Tibial nerve (tissue), 4 donors: Measurements from ENCODE around the gene AHCYL2. TPM values are rescaled to one million over a fixed set of nuclear protein-coding genes. Genes with fewer than 3 reads are reported as not detected.

ENCODE experiments used
- DNase-seq, 2 donors: peaks; one replicate each; pipeline ENCODE4 v3.0.0-alpha.2; 2019; ENCODE audit warnings: low spot score in 2 of 2
- H3K27ac ChIP-seq, 4 donors: fragments of 200-600 bp; sonication (generic) in 3 of 4; one replicate each; pipeline ENCODE4 v1.5.1; 2017 to 2019; ENCODE audit warnings: mild to moderate bottlenecking in 1 of 4
- H3K27me3 ChIP-seq, 2 donors: fragments of 200-600 bp; sonication (generic) in 1 of 2; one replicate each; pipeline versions ENCODE4 v1.5.1 to v1.6.0; 2017 to 2019
- H3K36me3 ChIP-seq, 3 donors: fragments of 200-600 bp; sonication (generic); one replicate each; pipeline ENCODE4 v1.5.1; 2018 to 2019
- H3K4me1 ChIP-seq, 4 donors: fragments of 200-600 bp; sonication (generic) in 3 of 4; one replicate each; pipeline ENCODE4 v1.5.1; 2017 to 2019
- H3K4me3 ChIP-seq, 4 donors: fragments of 200-600 bp; sonication (generic) in 3 of 4; one replicate each; pipeline ENCODE4 v1.5.1; 2017 to 2019; ENCODE audit warnings: mild to moderate bottlenecking in 1 of 4, moderate library complexity in 1 of 4
- H3K9me3 ChIP-seq, 4 donors: fragments of 200-600 bp; sonication (generic) in 3 of 4; one replicate each; pipeline ENCODE4 v1.5.1; 2017 to 2019
- EP300 ChIP-seq, 2 donors: sonication (generic); formaldehyde crosslinking; IDR thresholded peaks; one replicate each; pipeline ENCODE4 v1.6.1; 2017; ENCODE audit warnings: antibody characterized with exemption in 2 of 2, mild to moderate bottlenecking in 1 of 2
- POLR2A ChIP-seq, 2 donors: fragments of 450-650 bp; IDR thresholded peaks; one replicate each; pipeline ENCODE4 v1.6.1; 2017; ENCODE audit warnings: antibody characterized with exemption in 2 of 2, mild to moderate bottlenecking in 2 of 2, moderate library complexity in 2 of 2
- WGBS, 2 donors: methylation state at CpG; one replicate each; pipeline ENCODE4 v1.1.5; 2018; 5-methylcytosine and 5-hydroxymethylcytosine counted together
- total RNA-seq, 4 donors: library from RNA; depleted of rRNA; stranded (reverse); fragments of >200 nt; gene quantifications; one replicate each; pipeline ENCODE4 v1.1.0, GENCODE V29; 2016
- TF ChIP-seq, protein P1 (sequence below), 5 experiments: fragments of 200-600 bp in 3 of 5; fragments of 450-650 bp in 2 of 5; sonication (generic) in 3 of 5; IDR thresholded peaks; one replicate each; pipeline ENCODE4 v1.5.1; 2016 to 2019; ENCODE audit warnings: antibody characterized with exemption in 5 of 5, mild to moderate bottlenecking in 3 of 5, moderate library complexity in 2 of 5

AHCYL2 gene
- total RNA-seq, 4 donors from 2014 or later, result 21.6 to 42.9 (median 30.9) TPM

DNA sequence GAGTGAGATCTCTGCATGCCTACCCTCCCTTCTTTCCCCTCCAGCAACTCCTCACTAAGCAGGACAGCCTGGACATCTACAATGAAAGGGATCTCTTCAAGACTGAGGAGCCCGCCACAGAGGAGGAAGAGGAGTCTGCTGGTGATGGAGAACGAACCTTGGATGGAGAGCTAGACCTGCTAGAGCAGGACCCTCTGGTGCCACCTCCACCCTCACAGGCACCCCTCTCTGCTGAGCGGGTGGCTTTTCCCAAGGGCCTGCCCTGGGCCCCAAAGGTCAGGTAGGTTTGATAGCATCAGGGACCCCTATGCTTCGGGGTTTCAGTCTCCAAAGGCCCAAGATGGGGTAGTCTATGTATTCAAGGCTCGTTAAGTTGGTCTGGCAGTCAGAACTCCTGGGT, 233.3 kb downstream of the AHCYL2 start:
- Histone ChIP-seq H3K27ac (no peak overlapping the region), H3K4me3 (no peak overlapping the region), H3K27me3 (no peaks in the 10 kb centered on the region), H3K36me3 (no peaks in the 10 kb centered on the region), H3K9me3 (no peaks in the 10 kb centered on the region), H3K4me1 (no peaks in the 10 kb centered on the region)
- no peak for DNase-seq
- WGBS, 2 donors, result 86 to 98% methylated on average over 5 of the region's 5 CpGs
- TF ChIP-seq POLR2A (IDR thresholded peaks at IDR 0.05) (no peak), EP300 (IDR thresholded peaks at IDR 0.05) (no peak)
- TF ChIP-seq, protein P1, sequence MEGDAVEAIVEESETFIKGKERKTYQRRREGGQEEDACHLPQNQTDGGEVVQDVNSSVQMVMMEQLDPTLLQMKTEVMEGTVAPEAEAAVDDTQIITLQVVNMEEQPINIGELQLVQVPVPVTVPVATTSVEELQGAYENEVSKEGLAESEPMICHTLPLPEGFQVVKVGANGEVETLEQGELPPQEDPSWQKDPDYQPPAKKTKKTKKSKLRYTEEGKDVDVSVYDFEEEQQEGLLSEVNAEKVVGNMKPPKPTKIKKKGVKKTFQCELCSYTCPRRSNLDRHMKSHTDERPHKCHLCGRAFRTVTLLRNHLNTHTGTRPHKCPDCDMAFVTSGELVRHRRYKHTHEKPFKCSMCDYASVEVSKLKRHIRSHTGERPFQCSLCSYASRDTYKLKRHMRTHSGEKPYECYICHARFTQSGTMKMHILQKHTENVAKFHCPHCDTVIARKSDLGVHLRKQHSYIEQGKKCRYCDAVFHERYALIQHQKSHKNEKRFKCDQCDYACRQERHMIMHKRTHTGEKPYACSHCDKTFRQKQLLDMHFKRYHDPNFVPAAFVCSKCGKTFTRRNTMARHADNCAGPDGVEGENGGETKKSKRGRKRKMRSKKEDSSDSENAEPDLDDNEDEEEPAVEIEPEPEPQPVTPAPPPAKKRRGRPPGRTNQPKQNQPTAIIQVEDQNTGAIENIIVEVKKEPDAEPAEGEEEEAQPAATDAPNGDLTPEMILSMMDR (IDR thresholded peaks at IDR 0.05), result no peak

DNA sequence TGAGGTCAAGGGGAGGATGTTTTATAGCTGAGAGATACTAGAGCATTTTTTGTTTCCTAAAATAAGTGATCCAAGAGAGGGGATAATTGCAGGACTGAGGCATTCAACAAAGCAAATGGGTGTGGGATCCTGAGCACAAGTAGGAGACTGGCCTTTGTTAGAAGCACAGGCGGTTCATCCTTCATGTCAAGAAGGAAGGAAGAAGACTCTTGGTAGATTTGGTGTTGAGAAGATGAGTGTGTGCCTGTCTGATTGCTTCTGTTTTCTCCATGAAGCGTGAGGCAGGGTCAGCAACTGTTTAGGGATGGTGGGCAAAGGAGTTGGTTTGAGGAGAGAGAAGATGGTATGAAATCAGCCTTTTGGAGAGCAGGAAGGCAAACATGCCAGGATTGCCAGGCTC, 237.0 kb downstream of the AHCYL2 start:
- Histone ChIP-seq H3K27ac (no peak overlapping the region), H3K9me3 (no peaks in the 10 kb centered on the region), H3K36me3 (no peaks in the 10 kb centered on the region), H3K4me1 (no peaks in the 10 kb centered on the region), H3K4me3 (no peak overlapping the region), H3K27me3 (no peaks in the 10 kb centered on the region)
- no peak for TF ChIP-seq EP300 (IDR thresholded peaks at IDR 0.05)
- no peak for TF ChIP-seq POLR2A (IDR thresholded peaks at IDR 0.05)
- TF ChIP-seq, protein P1 (IDR thresholded peaks at IDR 0.05), result no peak
- no peak for DNase-seq
- WGBS, 2 donors, result 91 to 97% methylated on average over 2 of the region's 2 CpGs

DNA sequence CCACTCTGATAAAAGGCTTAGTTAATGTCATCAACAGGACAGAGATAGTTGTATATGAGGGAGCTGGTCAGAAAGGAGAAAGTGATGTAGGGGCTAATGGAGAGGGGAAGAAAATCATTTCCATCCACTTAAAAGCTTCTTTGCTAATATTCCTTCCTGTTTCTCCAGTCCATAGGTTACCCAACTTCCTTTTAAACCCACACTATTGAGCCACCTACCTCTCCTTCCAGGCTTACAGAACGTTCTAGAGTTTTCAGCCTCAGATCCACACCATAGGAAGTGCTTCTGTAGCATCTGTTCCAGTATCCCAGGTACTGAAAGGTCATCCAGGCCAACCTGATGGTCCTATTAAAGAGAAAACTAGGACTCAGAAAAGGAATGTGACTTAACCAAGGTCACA, 237.6 kb downstream of the AHCYL2 start:
- WGBS, 2 donors, result 71 to 85% methylated on average over 1 of the region's 1 CpG
- H3K9me3 ChIP-seq, result no peaks in the 10 kb centered on the region
- no peak overlapping the region for H3K27ac ChIP-seq
- no peak for TF ChIP-seq EP300 (IDR thresholded peaks at IDR 0.05)
- no peak for TF ChIP-seq POLR2A (IDR thresholded peaks at IDR 0.05)
- TF ChIP-seq, protein P1 (IDR thresholded peaks at IDR 0.05), result no peak
- H3K36me3 ChIP-seq, result no peaks in the 10 kb centered on the region
- H3K27me3 ChIP-seq, result no peaks in the 10 kb centered on the region
- no peak overlapping the region for H3K4me3 ChIP-seq
- no peak for DNase-seq
- no peaks in the 10 kb centered on the region for H3K4me1 ChIP-seq

DNA sequence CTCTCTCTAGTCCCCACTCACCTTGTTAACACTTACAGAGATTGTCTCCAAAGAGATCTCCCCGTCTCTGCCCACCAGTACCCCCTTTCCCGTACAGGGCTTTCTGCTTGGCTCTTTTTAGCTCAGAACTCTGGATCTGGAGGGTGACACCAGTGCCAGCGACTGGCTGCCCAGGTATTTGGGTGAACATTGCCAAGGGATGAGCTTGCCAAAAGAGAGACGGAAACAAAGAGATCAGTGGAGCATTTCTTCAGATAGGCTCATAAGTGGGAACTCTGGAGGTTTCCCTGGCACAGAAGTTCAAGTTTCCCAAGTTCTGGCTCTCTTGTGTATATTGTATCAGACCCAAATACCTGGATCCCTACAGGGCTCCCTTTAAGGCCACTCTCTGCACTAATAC, 239.4 kb downstream of the AHCYL2 start:
- Histone ChIP-seq H3K27ac (no peak overlapping the region), H3K4me1 (no peaks in the 10 kb centered on the region), H3K4me3 (no peak overlapping the region), H3K9me3 (no peaks in the 10 kb centered on the region), H3K27me3 (no peaks in the 10 kb centered on the region), H3K36me3 (no peaks in the 10 kb centered on the region)
- no peak for DNase-seq
- no peak for TF ChIP-seq POLR2A (IDR thresholded peaks at IDR 0.05)
- WGBS, 2 donors, result 93% methylated on average over 4 of the region's 4 CpGs

DNA sequence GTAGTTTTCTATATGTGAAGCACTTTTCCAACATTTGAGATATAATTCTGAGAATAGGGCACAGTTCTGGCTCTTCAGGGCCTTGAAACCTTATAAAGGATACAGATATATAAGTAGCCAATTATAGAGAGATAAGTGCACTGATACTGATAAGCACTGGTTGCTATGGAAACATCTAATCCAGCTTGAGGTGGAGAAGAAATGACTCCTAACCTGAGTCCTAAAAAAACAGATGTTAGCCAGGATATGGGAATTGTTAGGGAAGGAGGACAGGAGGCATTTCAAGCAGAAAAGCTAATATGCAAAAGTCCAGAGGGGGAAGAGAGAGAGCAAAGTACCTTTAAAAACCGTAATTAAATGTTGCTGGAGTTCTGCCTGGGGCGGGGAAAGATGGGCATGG, 240.2 kb downstream of the AHCYL2 start:
- no peaks in the 10 kb centered on the region for H3K9me3 ChIP-seq
- TF ChIP-seq EP300 (IDR thresholded peaks at IDR 0.05) (no peak), POLR2A (IDR thresholded peaks at IDR 0.05) (no peak)
- TF ChIP-seq, protein P1 (IDR thresholded peaks at IDR 0.05), result no peak
- no peak overlapping the region for H3K4me3 ChIP-seq
- H3K27ac ChIP-seq, result no peak overlapping the region
- 77 to 81% methylated on average over 2 of the region's 2 CpGs for WGBS, 2 donors
- H3K4me1 ChIP-seq, result no peaks in the 10 kb centered on the region
- no peaks in the 10 kb centered on the region for H3K36me3 ChIP-seq
- H3K27me3 ChIP-seq, result no peaks in the 10 kb centered on the region
- no peak for DNase-seq

DNA sequence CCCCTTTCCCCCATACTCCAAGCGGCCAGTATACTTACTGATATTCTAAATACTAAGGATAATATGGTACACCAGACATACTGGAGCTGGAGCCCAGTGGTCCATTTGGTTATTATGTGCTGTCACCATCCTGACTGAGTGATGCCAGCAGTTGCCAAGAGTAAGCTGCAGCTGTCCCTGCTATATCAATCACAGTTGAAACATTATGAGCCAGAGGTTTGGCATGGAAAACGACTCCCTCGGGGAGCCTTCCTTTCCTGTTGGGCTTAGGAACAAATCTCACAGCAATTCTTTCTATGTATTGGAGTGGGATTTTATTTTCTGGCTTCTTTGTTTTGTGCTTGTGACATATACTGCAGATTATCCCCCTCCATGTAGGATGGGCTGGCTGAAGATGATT, 242.0 kb downstream of the AHCYL2 start:
- no peak for DNase-seq
- Histone ChIP-seq H3K4me1 (no peaks in the 10 kb centered on the region), H3K27ac (no peak overlapping the region), H3K36me3 (no peaks in the 10 kb centered on the region), H3K27me3 (no peaks in the 10 kb centered on the region), H3K9me3 (no peaks in the 10 kb centered on the region), H3K4me3 (no peak overlapping the region)
- TF ChIP-seq, protein P1 (IDR thresholded peaks at IDR 0.05), result no peak
- no peak for TF ChIP-seq EP300 (IDR thresholded peaks at IDR 0.05)
- TF ChIP-seq POLR2A (IDR thresholded peaks at IDR 0.05), result no peak
- 70 to 79% methylated on average over 3 of the region's 3 CpGs for WGBS, 2 donors
